ENCODE results near the gene HSPB7. TPM values are rescaled to one million over a fixed set of nuclear protein-coding genes. Genes with fewer than 3 reads are reported as not detected.
"Not testable (repeated sequence)": the region's sequence is repeated elsewhere in the genome, so short reads cannot be mapped to it uniquely, and the experiment has no call there.

HSPB7 gene
- total RNA-seq, 1 donor from 2014 or later: 160 TPM

DNA sequence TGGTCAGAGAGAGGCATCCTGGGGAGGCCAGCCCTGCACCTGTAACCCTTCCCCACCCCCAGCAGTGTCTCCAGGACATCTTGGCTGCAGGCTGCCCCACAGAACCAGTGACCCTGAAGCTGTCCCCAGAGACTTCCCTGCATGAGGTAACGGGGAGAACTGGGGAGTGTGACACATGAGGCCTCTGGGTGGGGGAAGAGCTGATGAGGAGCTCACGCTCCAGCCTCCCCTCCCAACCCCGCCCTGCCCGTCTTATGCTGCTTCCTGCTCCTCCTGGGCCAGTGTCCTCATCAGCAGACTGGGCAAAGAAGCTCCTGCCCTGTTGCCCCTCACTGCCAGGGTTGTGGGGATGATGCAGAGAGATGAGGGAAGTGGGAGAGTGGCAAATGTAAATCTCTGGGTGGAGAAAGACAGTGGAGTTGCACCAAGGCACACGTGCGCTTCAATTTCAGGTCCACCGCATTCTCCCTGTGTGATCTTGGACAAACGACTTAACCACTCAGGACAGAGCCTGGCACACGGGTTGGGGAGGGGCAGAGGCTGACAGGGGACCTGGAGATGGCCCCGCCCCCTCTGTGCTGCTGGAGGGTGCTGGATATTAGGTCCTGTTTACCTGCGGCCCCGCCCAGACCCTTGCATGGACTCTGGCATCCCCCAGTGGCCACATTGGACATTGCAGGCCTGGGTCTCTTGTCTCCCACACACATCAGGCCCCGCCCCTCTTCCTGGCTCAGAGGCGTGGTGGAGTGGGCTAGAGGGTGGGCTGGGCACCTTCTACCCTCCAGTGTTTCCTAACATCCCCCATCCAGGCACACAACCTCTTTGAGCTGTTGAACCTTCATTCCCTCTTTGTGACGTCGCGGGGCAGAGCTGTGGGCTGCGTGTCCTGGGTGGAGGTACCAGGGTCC is 38.0 kb upstream of the HSPB7 start:
- Mint-ChIP-seq H3K4me1 (ENCODE audit: low read depth) (peaks cover 6% of the 10 kb centered on the region), H3K27me3 (ENCODE audit: low read depth) (peaks cover 2% of the 10 kb centered on the region), H3K4me3 (ENCODE audit: unreplicated experiment) (no peak overlapping the region), H3K36me3 (ENCODE audit: low read depth) (no peaks in the 10 kb centered on the region), H3K9me3 (ENCODE audit: low read depth) (no peaks in the 10 kb centered on the region), H3K27ac (ENCODE audit: unreplicated experiment) (peak overlapping the region; percentile 36)
- DNase-seq (ENCODE audit: low spot score): no peak
- peak; percentile 90 for TF ChIP-seq CTCF (IDR thresholded peaks at IDR 0.05)

DNA sequence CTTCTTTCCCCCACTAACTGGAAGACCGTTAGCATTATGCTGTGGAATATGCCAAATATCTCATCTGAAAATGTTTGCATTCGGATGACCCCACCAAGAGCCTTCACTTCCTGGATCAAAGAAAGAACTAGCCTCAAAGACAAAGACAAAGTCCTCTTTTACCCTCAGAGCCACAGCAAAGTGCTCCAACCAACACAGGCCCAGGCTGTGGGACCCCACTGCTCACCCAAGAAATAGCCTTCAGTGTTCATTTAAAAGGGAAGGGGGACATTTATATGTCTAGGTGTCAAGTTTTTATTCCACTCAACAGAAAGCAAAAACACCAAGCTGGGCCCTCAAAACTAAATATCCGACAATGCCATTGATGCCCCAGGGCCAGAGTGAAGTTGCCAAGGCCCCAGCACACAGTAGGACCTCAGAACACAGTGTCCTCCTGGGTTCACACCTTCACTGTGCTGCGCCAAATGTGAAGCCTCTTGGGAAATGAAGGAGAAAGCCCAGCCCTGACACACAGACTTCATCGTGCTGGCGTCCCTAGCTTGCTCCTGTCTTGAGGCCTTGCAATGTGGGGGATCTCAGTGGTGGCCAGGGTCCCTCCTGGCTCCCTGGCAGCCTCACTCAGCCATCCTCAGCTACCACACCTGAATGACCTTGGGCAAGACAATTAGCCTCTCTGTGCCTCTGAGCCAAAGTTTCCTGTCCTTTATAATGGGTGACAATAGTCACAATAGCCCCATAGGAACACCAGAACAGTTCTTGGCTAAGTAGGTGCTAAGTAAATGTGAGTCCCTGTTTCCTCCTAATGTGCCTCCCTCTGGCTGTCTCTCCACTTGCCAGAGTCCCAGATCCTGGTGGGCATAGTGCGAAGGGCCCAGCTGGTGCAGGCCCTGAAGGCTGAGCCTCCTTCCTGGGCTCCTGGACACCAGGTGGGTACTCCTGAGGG is 37.0 kb upstream of the HSPB7 start:
- no peak for TF ChIP-seq CTCF (IDR thresholded peaks at IDR 0.05)
- H3K36me3 Mint-ChIP-seq (ENCODE audit: low read depth): no peaks in the 10 kb centered on the region
- no peak for DNase-seq (ENCODE audit: low spot score)
- no peak overlapping the region for H3K4me3 Mint-ChIP-seq (ENCODE audit: unreplicated experiment)
- peaks cover 2% of the 10 kb centered on the region for H3K27me3 Mint-ChIP-seq (ENCODE audit: low read depth)
- peaks cover 6% of the 10 kb centered on the region for H3K4me1 Mint-ChIP-seq (ENCODE audit: low read depth)
- no peak overlapping the region for H3K27ac Mint-ChIP-seq (ENCODE audit: unreplicated experiment)
- H3K9me3 Mint-ChIP-seq (ENCODE audit: low read depth): no peaks in the 10 kb centered on the region

- Mint-ChIP-seq H3K36me3 (ENCODE audit: low read depth) (no peaks in the 10 kb centered on the region), H3K4me1 (ENCODE audit: low read depth) (peaks cover 6% of the 10 kb centered on the region), H3K9me3 (ENCODE audit: low read depth) (no peaks in the 10 kb centered on the region), H3K27ac (ENCODE audit: unreplicated experiment) (no peak overlapping the region), H3K27me3 (ENCODE audit: low read depth) (peaks cover 2% of the 10 kb centered on the region), H3K4me3 (ENCODE audit: unreplicated experiment) (no peak overlapping the region)
- no peak for TF ChIP-seq CTCF (IDR thresholded peaks at IDR 0.05)
- DNase-seq (ENCODE audit: low spot score): no peak
These were observed 36.1 kb upstream of the HSPB7 start for GRCh38 chr1:16053781-16054502.

DNA sequence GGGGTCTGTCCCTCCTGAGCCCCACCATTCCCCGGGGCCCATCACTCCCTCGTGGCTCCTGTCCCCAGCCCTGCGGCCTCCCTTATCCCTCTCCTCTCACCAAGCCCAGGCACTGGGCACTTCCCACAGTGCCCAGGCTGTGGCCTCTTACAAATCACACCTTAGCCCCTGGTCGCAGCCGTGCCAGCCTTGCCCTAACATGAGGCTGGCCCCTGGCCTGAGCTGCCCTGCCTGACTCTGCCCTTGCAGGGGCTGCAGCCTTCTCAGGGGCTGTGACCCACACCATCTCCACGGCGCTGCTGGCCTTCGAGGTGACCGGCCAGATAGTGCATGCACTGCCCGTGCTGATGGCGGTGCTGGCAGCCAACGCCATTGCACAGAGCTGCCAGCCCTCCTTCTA is 34.1 kb upstream of the HSPB7 start:
- not testable (repeated sequence) for H3K4me3 Mint-ChIP-seq (ENCODE audit: unreplicated experiment); H3K27ac Mint-ChIP-seq (ENCODE audit: unreplicated experiment); H3K9me3 Mint-ChIP-seq (ENCODE audit: low read depth); H3K27me3 Mint-ChIP-seq (ENCODE audit: low read depth); DNase-seq (ENCODE audit: low spot score); H3K36me3 Mint-ChIP-seq (ENCODE audit: low read depth); H3K4me1 Mint-ChIP-seq (ENCODE audit: low read depth)

GRCh38 chr1:16051039-16051438 is 33.2 kb upstream of the HSPB7 start:
- Mint-ChIP-seq H3K27me3 (ENCODE audit: low read depth) (no peaks in the 10 kb centered on the region), H3K9me3 (ENCODE audit: low read depth) (no peaks in the 10 kb centered on the region), H3K4me3 (ENCODE audit: unreplicated experiment) (no peak overlapping the region)

More at GRCh38 chr1:16051039-16051438, 33.2 kb upstream of the HSPB7 start:
- no peaks in the 10 kb centered on the region for H3K36me3 Mint-ChIP-seq (ENCODE audit: low read depth)
- H3K27ac Mint-ChIP-seq (ENCODE audit: unreplicated experiment): no peak overlapping the region
- no peak for TF ChIP-seq CTCF (IDR thresholded peaks at IDR 0.05)
- DNase-seq (ENCODE audit: low spot score): no peak
- peaks cover 4% of the 10 kb centered on the region for H3K4me1 Mint-ChIP-seq (ENCODE audit: low read depth)
